Activated CD8-positive, alpha-beta T cell treated with anti-CD3 and anti-CD28 coated beads, Interleukin-2, amount 10 ng/mL, durations not matched to agents 7 days and 5 days (primary cell): ENCODE measurements around the gene TPCN2. TPM values are rescaled to one million over a fixed set of nuclear protein-coding genes. Genes with fewer than 3 reads are reported as not detected.

ENCODE experiments used
- ATAC-seq: fragments of 150-1000 bp; cut with Tn5 transposase; one replicate; pipeline ENCODE4 v1.10.0; 2021; ENCODE audit warnings: moderate library complexity
- CTCF ChIA-PET: fragments of 350-600 bp; sonication (Branson Sonifier 250); formaldehyde crosslinking; loops from one replicate; lab custom pipeline; 2021; ENCODE audit warnings: antibody characterized with exemption; lab: Charles Lee
- POLR2A ChIA-PET: fragments of 350-600 bp; sonication (Branson Sonifier 250); formaldehyde crosslinking; loops from one replicate; lab custom pipeline; 2021; ENCODE audit warnings: antibody characterized with exemption; lab: Charles Lee
- DNase-seq: peaks from one replicate; pipeline ENCODE4 v3.0.0-alpha.2; 2020
- H3K27ac Mint-ChIP-seq: one replicate; pipeline ENCODE4 v1.8.0; 2021; ENCODE audit warnings: mild to moderate bottlenecking, mixed read lengths
- H3K27me3 Mint-ChIP-seq: one replicate; pipeline ENCODE4 v1.8.0; 2021; ENCODE audit warnings: low read depth, mixed read lengths
- H3K36me3 Mint-ChIP-seq: one replicate; pipeline ENCODE4 v1.8.0; 2021; ENCODE audit warnings: low read depth, mixed read lengths
- H3K4me1 Mint-ChIP-seq: one replicate; pipeline ENCODE4 v1.8.0; 2021; ENCODE audit warnings: low read depth, mixed read lengths
- H3K4me3 Mint-ChIP-seq: one replicate; pipeline ENCODE4 v1.8.0; 2021; ENCODE audit warnings: mild to moderate bottlenecking, mixed read lengths
- H3K9me3 Mint-ChIP-seq: one replicate; pipeline ENCODE4 v1.8.0; 2022; ENCODE audit warnings: mixed read lengths; ENCODE audit not compliant: insufficient read depth
- total RNA-seq, 2 experiments: library from RNA; stranded (reverse); gene quantifications; one replicate each; pipeline ENCODE4 v1.2.3, GENCODE V29; 2021

Gene TPCN2
- total RNA-seq, 2 experiments from 2014 or later = 19.1 to 21.2 TPM

GRCh38 chr11:69012092-69013008 lies 36.4 kb upstream of the TPCN2 start:
- CTCF ChIA-PET = no interaction called here
- Mint-ChIP-seq H3K9me3 (no peaks in the 10 kb centered on the region), H3K4me1 (peaks cover 2% of the 10 kb centered on the region), H3K36me3 (no peaks in the 10 kb centered on the region), H3K4me3 (no peak overlapping the region), H3K27ac (no peak overlapping the region), H3K27me3 (peaks cover 24% of the 10 kb centered on the region)
- ATAC-seq (no peak), DNase-seq (no peak)
- POLR2A ChIA-PET = no interaction called here

- ChIA-PET POLR2A (no interaction called here), CTCF (no interaction called here)
- no peaks in the 10 kb centered on the region for H3K9me3 Mint-ChIP-seq
- H3K36me3 Mint-ChIP-seq = no peaks in the 10 kb centered on the region
- no peak within 1 kb of the TSS for H3K27ac Mint-ChIP-seq
- peaks cover 24% of the 10 kb centered on the region for H3K27me3 Mint-ChIP-seq
- no peak for ATAC-seq
- DNase-seq = no peak
- H3K4me3 Mint-ChIP-seq = no peak within 1 kb of the TSS
- H3K4me1 Mint-ChIP-seq = peaks cover 2% of the 10 kb centered on the region
These were observed 35.5 kb upstream of the TPCN2 start, which contains the start of gene MRGPRF for GRCh38 chr11:69013009-69013951. MRGPRF (minus strand) TSS chr11:69013246; CDS start chr11:69009901, 3,345 bp downstream.

GRCh38 chr11:69014084-69014851 lies 34.5 kb upstream of the TPCN2 start:
- CTCF ChIA-PET = no interaction called here
- POLR2A ChIA-PET = no interaction called here
- Mint-ChIP-seq H3K9me3 (no peaks in the 10 kb centered on the region), H3K27ac (no peak overlapping the region), H3K4me1 (peaks cover 2% of the 10 kb centered on the region), H3K27me3 (peaks cover 24% of the 10 kb centered on the region), H3K4me3 (no peak overlapping the region), H3K36me3 (no peaks in the 10 kb centered on the region)
- no peak for DNase-seq
- ATAC-seq = no peak

GRCh38 chr11:69014898-69015549 lies 33.7 kb upstream of the TPCN2 start:
- no peaks in the 10 kb centered on the region for H3K36me3 Mint-ChIP-seq
- CTCF ChIA-PET = no interaction called here

GRCh38 chr11:69017951-69018350 lies 30.8 kb upstream of the TPCN2 start:
- Mint-ChIP-seq H3K4me3 (no peak overlapping the region), H3K36me3 (no peaks in the 10 kb centered on the region), H3K4me1 (no peaks in the 10 kb centered on the region), H3K9me3 (no peaks in the 10 kb centered on the region), H3K27ac (no peak overlapping the region), H3K27me3 (peaks cover 6% of the 10 kb centered on the region)
- DNase-seq = no peak
- no peak for ATAC-seq
- POLR2A ChIA-PET = no interaction called here
- CTCF ChIA-PET = no interaction called here

More at GRCh38 chr11:69014898-69015549, 33.7 kb upstream of the TPCN2 start:
- H3K4me3 Mint-ChIP-seq = no peak overlapping the region
- POLR2A ChIA-PET = no interaction called here
- H3K27ac Mint-ChIP-seq = no peak overlapping the region
- no peak for DNase-seq
- H3K4me1 Mint-ChIP-seq = peaks cover 2% of the 10 kb centered on the region
- H3K27me3 Mint-ChIP-seq = peaks cover 23% of the 10 kb centered on the region
- ATAC-seq = no peak
- H3K9me3 Mint-ChIP-seq = no peaks in the 10 kb centered on the region

GRCh38 chr11:69018924-69019323 lies 29.8 kb upstream of the TPCN2 start:
- no peak overlapping the region for H3K27ac Mint-ChIP-seq
- H3K9me3 Mint-ChIP-seq = no peaks in the 10 kb centered on the region
- ChIA-PET POLR2A (no interaction called here), CTCF (no interaction called here)
- no peak for ATAC-seq
- DNase-seq = no peak
- H3K4me1 Mint-ChIP-seq = no peaks in the 10 kb centered on the region
- no peaks in the 10 kb centered on the region for H3K36me3 Mint-ChIP-seq
- peaks cover 4% of the 10 kb centered on the region for H3K27me3 Mint-ChIP-seq
- H3K4me3 Mint-ChIP-seq = no peak overlapping the region

- no peak overlapping the region for H3K4me3 Mint-ChIP-seq
- ChIA-PET POLR2A (no interaction called here), CTCF (no interaction called here)
- ATAC-seq (no peak), DNase-seq (no peak)
- H3K27me3 Mint-ChIP-seq = no peaks in the 10 kb centered on the region
- no peaks in the 10 kb centered on the region for H3K9me3 Mint-ChIP-seq
- no peak overlapping the region for H3K27ac Mint-ChIP-seq
- no peaks in the 10 kb centered on the region for H3K4me1 Mint-ChIP-seq
- no peaks in the 10 kb centered on the region for H3K36me3 Mint-ChIP-seq
These were observed 26.5 kb upstream of the TPCN2 start for GRCh38 chr11:69022260-69022659.

- H3K27ac Mint-ChIP-seq = no peak overlapping the region
- no peak overlapping the region for H3K4me3 Mint-ChIP-seq
- ATAC-seq (no peak), DNase-seq (no peak)
- no peaks in the 10 kb centered on the region for H3K9me3 Mint-ChIP-seq
- no peaks in the 10 kb centered on the region for H3K27me3 Mint-ChIP-seq
- H3K4me1 Mint-ChIP-seq = no peaks in the 10 kb centered on the region
- CTCF ChIA-PET = no interaction called here
- no peaks in the 10 kb centered on the region for H3K36me3 Mint-ChIP-seq
- POLR2A ChIA-PET = no interaction called here
These were observed 24.2 kb upstream of the TPCN2 start for GRCh38 chr11:69024509-69024908.

GRCh38 chr11:69027704-69028372 lies 20.9 kb upstream of the TPCN2 start:
- H3K27me3 Mint-ChIP-seq = peaks cover 3% of the 10 kb centered on the region
- ATAC-seq (no peak), DNase-seq (no peak)
- no peak overlapping the region for H3K4me3 Mint-ChIP-seq
- ChIA-PET CTCF (no interaction called here), POLR2A (no interaction called here)
- no peak overlapping the region for H3K27ac Mint-ChIP-seq
- H3K9me3 Mint-ChIP-seq = no peaks in the 10 kb centered on the region
- H3K36me3 Mint-ChIP-seq = no peaks in the 10 kb centered on the region
- H3K4me1 Mint-ChIP-seq = no peaks in the 10 kb centered on the region

GRCh38 chr11:69030301-69030700 lies 18.4 kb upstream of the TPCN2 start:
- POLR2A ChIA-PET = interaction anchor here (0.7 kb wide), 1 partner anchor 63 kb away, joined by 3 read pairs; no protein-coding TSS in a partner anchor
- no peak for DNase-seq
- CTCF ChIA-PET = no interaction called here
- H3K4me1 Mint-ChIP-seq = no peaks in the 10 kb centered on the region
- H3K9me3 Mint-ChIP-seq = no peaks in the 10 kb centered on the region
- no peak overlapping the region for H3K4me3 Mint-ChIP-seq
- no peak for ATAC-seq
- no peaks in the 10 kb centered on the region for H3K36me3 Mint-ChIP-seq
- H3K27ac Mint-ChIP-seq = no peak overlapping the region
- H3K27me3 Mint-ChIP-seq = peaks cover 3% of the 10 kb centered on the region
